H9 (cell line): Measurements from ENCODE around the gene PTGER2. TPM values are rescaled to one million over a fixed set of nuclear protein-coding genes. Genes with fewer than 3 reads are reported as not detected.

Source experiments
- DNase-seq: peaks from one replicate; pipeline ENCODE4 v3.0.0-alpha.2; 2017
- H2AFZ ChIP-seq: one replicate; pipeline ENCODE4 v1.6.1; 2013; ENCODE audit warnings: mild to moderate bottlenecking, low read length, control low read depth, moderate library complexity
- H2AK5ac ChIP-seq: 2 replicates; pipeline ENCODE4 v1.6.1; 2013; ENCODE audit warnings: low read length, control low read depth, mixed read lengths; ENCODE audit not compliant: insufficient read length
- H2BK120ac ChIP-seq: one replicate; pipeline ENCODE4 v1.6.1; 2013; ENCODE audit warnings: low read depth, mild to moderate bottlenecking, low read length, control low read depth, inconsistent platforms; ENCODE audit not compliant: poor library complexity, severe bottlenecking
- H2BK12ac ChIP-seq: 2 replicates; pipeline ENCODE4 v1.6.1; 2013; ENCODE audit warnings: low read length, control low read depth, mixed read lengths, low read depth; ENCODE audit not compliant: insufficient read length
- H2BK15ac ChIP-seq: 2 replicates; pipeline ENCODE4 v1.6.1; 2013; ENCODE audit warnings: low read depth, low read length, control low read depth
- H2BK20ac ChIP-seq: one replicate; pipeline ENCODE4 v1.6.1; 2013; ENCODE audit warnings: low read depth, mild to moderate bottlenecking, low read length, control low read depth, inconsistent platforms; ENCODE audit not compliant: poor library complexity, severe bottlenecking
- H2BK5ac ChIP-seq: 2 replicates; pipeline ENCODE4 v1.6.1; 2013; ENCODE audit warnings: low read length, control low read depth, mixed read lengths; ENCODE audit not compliant: insufficient read length
- H3K14ac ChIP-seq: 2 replicates; pipeline ENCODE4 v1.6.1; 2013; ENCODE audit warnings: low read length, control low read depth; ENCODE audit not compliant: insufficient read depth
- H3K18ac ChIP-seq: 2 replicates; pipeline ENCODE4 v1.6.1; 2013; ENCODE audit warnings: low read depth, mild to moderate bottlenecking, mixed read lengths, low read length, control low read depth; ENCODE audit not compliant: insufficient read length
- H3K23ac ChIP-seq: 2 replicates; pipeline ENCODE4 v1.6.1; 2013; ENCODE audit warnings: low read length, control low read depth, mixed read lengths, low read depth; ENCODE audit not compliant: insufficient read length
- H3K23me2 ChIP-seq: 2 replicates; pipeline ENCODE4 v1.6.1; 2013; ENCODE audit warnings: low read depth, mild to moderate bottlenecking, mixed read lengths, low read length, control low read depth; ENCODE audit not compliant: insufficient read length, poor library complexity, severe bottlenecking
- H3K27ac ChIP-seq: 2 replicates; pipeline ENCODE4 v1.5.1; 2013; ENCODE audit warnings: low read length, control low read depth, mixed read lengths, low read depth; ENCODE audit not compliant: insufficient read length
- H3K27me3 ChIP-seq: 2 replicates; pipeline ENCODE4 v1.6.1; 2013; ENCODE audit warnings: low read length, control low read depth, inconsistent platforms; ENCODE audit not compliant: insufficient read depth
- H3K4ac ChIP-seq: 2 replicates; pipeline ENCODE4 v1.6.1; 2013; ENCODE audit warnings: low read depth, mild to moderate bottlenecking, control low read depth, inconsistent platforms, low read length, moderate library complexity
- H3K4me1 ChIP-seq: 2 replicates; pipeline ENCODE4 v1.6.1; 2013; ENCODE audit warnings: low read length, control low read depth, inconsistent platforms; ENCODE audit not compliant: insufficient read depth
- H3K4me2 ChIP-seq: 2 replicates; pipeline ENCODE4 v1.6.1; 2013; ENCODE audit warnings: low read length, control low read depth, mixed read lengths; ENCODE audit not compliant: insufficient read length, insufficient read depth
- H3K56ac ChIP-seq: 2 replicates; pipeline ENCODE4 v1.6.1; 2013; ENCODE audit warnings: low read depth, mild to moderate bottlenecking, mixed read lengths, low read length, control low read depth; ENCODE audit not compliant: insufficient read length
- H3K79me1 ChIP-seq: 2 replicates; pipeline ENCODE4 v1.6.1; 2013; ENCODE audit warnings: low read depth, mild to moderate bottlenecking, moderate library complexity, low read length, control low read depth, inconsistent platforms; ENCODE audit not compliant: insufficient read depth, poor library complexity, severe bottlenecking
- H3K79me2 ChIP-seq: 2 replicates; pipeline ENCODE4 v1.6.1; 2013; ENCODE audit warnings: low read length, control low read depth, inconsistent platforms; ENCODE audit not compliant: insufficient read depth
- H3K9ac ChIP-seq: 2 replicates; pipeline ENCODE4 v1.6.1; 2013; ENCODE audit warnings: low read length, control low read depth, mixed read lengths; ENCODE audit not compliant: insufficient read length; ENCODE audit errors: extremely low read depth
- H3K9me3 ChIP-seq: one replicate; pipeline ENCODE4 v1.6.1; 2013; ENCODE audit warnings: low read depth, low read length, inconsistent platforms; ENCODE audit not compliant: control insufficient read depth
- H3T11ph ChIP-seq: one replicate; pipeline ENCODE4 v1.6.1; 2013; ENCODE audit warnings: mild to moderate bottlenecking, low read length, control low read depth, inconsistent platforms
- H4K20me1 ChIP-seq: one replicate; pipeline ENCODE4 v1.6.1; 2013; ENCODE audit not compliant: control insufficient read depth, insufficient read length, insufficient read depth
- H4K5ac ChIP-seq: 2 replicates; pipeline ENCODE4 v1.6.1; 2013; ENCODE audit warnings: low read depth, mild to moderate bottlenecking, mixed read lengths, low read length, control low read depth; ENCODE audit not compliant: insufficient read length
- H4K8ac ChIP-seq: replicated peaks from 2 replicates; pipeline ENCODE4 v1.6.1; 2013; ENCODE audit warnings: low read length, control low read depth, mixed read lengths, low read depth; ENCODE audit not compliant: insufficient read length
- H4K91ac ChIP-seq: 2 replicates; pipeline ENCODE4 v1.6.1; 2013; ENCODE audit warnings: low read depth, mild to moderate bottlenecking, moderate library complexity, mixed read lengths, low read length, control low read depth; ENCODE audit not compliant: insufficient read length
- H3K27ac Mint-ChIP-seq, 3 experiments: 2 replicates in 2 of 3; 3 replicates in 1 of 3; pipeline ENCODE4 v1.8.0; 2020 to 2021; ENCODE audit warnings: mixed read lengths in 3 of 3, mild to moderate bottlenecking in 1 of 3, moderate library complexity in 1 of 3
- H3K27me3 Mint-ChIP-seq: 2 replicates; pipeline ENCODE4 v1.8.0; 2021; ENCODE audit warnings: low read depth, mild to moderate bottlenecking, moderate library complexity, mixed read lengths
- H3K36me3 Mint-ChIP-seq, 3 experiments: 2 replicates in 2 of 3; 3 replicates in 1 of 3; pipeline ENCODE4 v1.8.0; 2020 to 2021; ENCODE audit warnings: low read depth in 3 of 3, mixed read lengths in 3 of 3; ENCODE audit not compliant: insufficient read depth in 1 of 3
- H3K4me1 Mint-ChIP-seq, 2 experiments: 2 replicates each; pipeline ENCODE4 v1.8.0; 2020; ENCODE audit warnings: mixed read lengths in 2 of 2
- H3K4me3 Mint-ChIP-seq, 2 experiments: 2 replicates in 1 of 2; 3 replicates in 1 of 2; pipeline ENCODE4 v1.8.0; 2020 to 2021; ENCODE audit warnings: mild to moderate bottlenecking in 2 of 2, mixed read lengths in 2 of 2, moderate library complexity in 1 of 2
- H3K9me3 Mint-ChIP-seq, 2 experiments: 2 replicates in 1 of 2; 3 replicates in 1 of 2; pipeline ENCODE4 v1.8.0; 2020; ENCODE audit warnings: mild to moderate bottlenecking in 2 of 2, mixed read lengths in 2 of 2, moderate library complexity in 1 of 2
- CTCF ChIP-seq: fragments of 200-600 bp; sonication (generic); conservative IDR thresholded peaks from 3 replicates; pipeline ENCODE4 v1.8.0; 2021; ENCODE audit warnings: antibody characterized with exemption, mild to moderate bottlenecking
- WGBS: extraction: QIAGEN DNeasy Blood & Tissue Kit; methylation state at CpG from one replicate; pipeline ENCODE4 v1.1.7; 2013; ENCODE audit warnings: missing lambda C conversion rate, low lambda C conversion rate, mixed read lengths; ENCODE audit not compliant: insufficient read length; ENCODE audit errors: extremely low coverage; 5-methylcytosine and 5-hydroxymethylcytosine counted together
- total RNA-seq: library from RNA; stranded (reverse); gene quantifications from 2 replicates; pipeline ENCODE4 v1.2.1, GENCODE V29; 2021

The PTGER2 gene
- total RNA-seq, 1 experiment from 2014 or later: 1.0 TPM

- Mint-ChIP-seq H3K27me3 (no peaks in the 10 kb centered on the region; the same call in 1 of the 2 replicates), H3K36me3 (no peaks in the 10 kb centered on the region), H3K9me3 (no peaks in the 10 kb centered on the region), H3K27ac (no peak overlapping the region), H3K4me1 (no peaks in the 10 kb centered on the region), H3K4me3 (no peak overlapping the region)
- Histone ChIP-seq H3K23ac (no peak overlapping the region), H3K27me3 (no peaks in the 10 kb centered on the region), H3K79me1 (no peaks in the 10 kb centered on the region), H3T11ph (no peak overlapping the region), H3K56ac (no peak overlapping the region), H3K27ac (no peak overlapping the region), H2AFZ (no peak overlapping the region), H2BK15ac (no peak overlapping the region), H3K4ac (no peak overlapping the region), H2BK20ac (no peak overlapping the region), H2BK5ac (no peak overlapping the region), H3K4me1 (no peaks in the 10 kb centered on the region), H2BK120ac (no peak overlapping the region), H2AK5ac (no peak overlapping the region), H3K79me2 (no peaks in the 10 kb centered on the region), H3K18ac (no peak overlapping the region), H2BK12ac (no peak overlapping the region), H4K5ac (no peak overlapping the region), H4K91ac (no peak overlapping the region), H3K9ac (no peak overlapping the region), H4K8ac (no peak overlapping the region), H3K23me2 (no peaks in the 10 kb centered on the region), H4K20me1 (no peaks in the 10 kb centered on the region), H3K9me3 (no peaks in the 10 kb centered on the region), H3K4me2 (no peak overlapping the region), H3K14ac (no peak overlapping the region)
- no CpG with 5 or more reads among the region's 3 CpGs for WGBS
- DNase-seq: no peak
- TF ChIP-seq CTCF: no peak
These were observed 52.7 kb downstream of the PTGER2 start for GRCh38 chr14:52366796-52367315.
